Muscle layer of colon (tissue), 2 donors: Measurements from ENCODE around the gene KIAA0232.

Source experiments
- H3K27ac ChIP-seq: one replicate; pipeline ENCODE4 v1.7.0; 2013; ENCODE audit warnings: low read depth, mild to moderate bottlenecking, low read length, moderate library complexity
- H3K27me3 ChIP-seq, 2 donors: one replicate each; pipeline ENCODE4 v1.7.0; 2013; ENCODE audit warnings: low read length in 2 of 2, mild to moderate bottlenecking in 2 of 2; ENCODE audit not compliant: insufficient read depth in 2 of 2, control insufficient read depth in 1 of 2
- H3K36me3 ChIP-seq: one replicate; pipeline ENCODE4 v1.7.0; 2013; ENCODE audit warnings: mild to moderate bottlenecking, low read length; ENCODE audit not compliant: insufficient read depth
- H3K4me1 ChIP-seq: one replicate; pipeline ENCODE4 v1.7.0; 2013; ENCODE audit warnings: mild to moderate bottlenecking, low read length; ENCODE audit not compliant: insufficient read depth
- H3K4me3 ChIP-seq, 2 donors: one replicate each; pipeline ENCODE4 v1.7.0; 2013; ENCODE audit warnings: low read length in 2 of 2, low read depth in 1 of 2, mild to moderate bottlenecking in 1 of 2, moderate library complexity in 1 of 2
- H3K9ac ChIP-seq: one replicate; pipeline ENCODE4 v1.7.0; 2013; ENCODE audit warnings: low read length
- H3K9me3 ChIP-seq: one replicate; pipeline ENCODE4 v1.7.0; 2013; ENCODE audit warnings: mild to moderate bottlenecking, low read length
- donor health status: abdominal sarcoma.
- donor health status: Adenocarcinoma of cecum.

KIAA0232 gene

DNA sequence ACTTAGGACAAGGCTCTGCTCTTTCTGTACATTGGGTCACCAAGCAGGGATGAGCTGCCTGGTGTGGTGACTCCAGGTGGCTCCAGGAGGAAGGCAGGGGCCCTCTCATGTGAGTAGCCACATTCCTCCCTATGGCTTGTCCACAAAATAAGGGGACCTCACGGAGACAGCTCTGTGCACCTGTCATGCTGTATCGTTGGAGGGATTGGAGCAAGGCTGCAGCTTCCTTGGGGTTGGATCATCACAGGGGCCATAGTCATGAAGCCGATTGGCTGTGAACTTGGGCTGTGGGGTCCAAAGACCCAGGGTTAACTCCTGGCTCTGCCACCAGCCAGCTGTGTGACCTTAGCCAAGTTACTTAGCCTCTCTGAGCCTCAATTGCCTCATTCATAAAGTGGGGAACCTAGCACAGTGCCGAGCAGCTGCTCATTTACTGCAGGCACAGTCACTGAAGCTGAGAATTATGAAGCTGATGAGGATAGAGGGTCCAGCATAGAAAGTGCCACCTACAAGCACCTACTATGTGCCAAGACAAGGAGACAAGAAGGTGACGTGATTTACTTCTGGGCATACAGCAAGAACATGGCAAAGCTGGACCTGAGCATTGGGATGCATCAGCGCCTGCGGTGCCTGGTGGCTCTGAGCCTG, 11.8 kb upstream of the KIAA0232 start:
- Histone ChIP-seq H3K27ac (no peak overlapping the region), H3K27me3 (no peaks in the 10 kb centered on the region), H3K9ac (no peak overlapping the region), H3K36me3 (no peaks in the 10 kb centered on the region), H3K9me3 (no peaks in the 10 kb centered on the region), H3K4me1 (no peaks in the 10 kb centered on the region), H3K4me3 (no peak overlapping the region)

DNA sequence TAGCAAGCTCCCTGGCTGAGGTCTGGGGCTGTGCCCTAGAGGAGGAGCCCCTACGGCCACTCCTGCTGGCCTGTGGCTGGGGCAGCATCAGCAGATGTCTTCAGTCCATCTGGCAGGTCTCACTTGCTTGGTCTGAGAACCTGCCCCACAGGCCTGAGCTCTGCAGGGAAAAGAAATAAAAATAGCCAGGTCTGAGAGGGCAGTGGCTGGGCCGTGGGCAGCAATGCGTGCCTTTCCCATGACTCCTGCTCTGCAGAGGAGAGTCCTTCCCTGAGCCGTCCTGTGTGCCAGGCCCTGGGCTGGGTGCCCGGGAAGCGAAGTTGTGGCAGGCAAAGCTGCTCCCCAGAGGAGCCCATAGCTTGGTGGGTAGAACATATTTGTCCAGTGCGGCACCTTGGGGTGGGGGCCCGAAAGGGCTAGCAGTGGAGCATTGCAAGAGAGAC, 11.3 kb upstream of the KIAA0232 start:
- no peak overlapping the region for H3K27ac ChIP-seq
- no peak overlapping the region for H3K4me3 ChIP-seq

DNA sequence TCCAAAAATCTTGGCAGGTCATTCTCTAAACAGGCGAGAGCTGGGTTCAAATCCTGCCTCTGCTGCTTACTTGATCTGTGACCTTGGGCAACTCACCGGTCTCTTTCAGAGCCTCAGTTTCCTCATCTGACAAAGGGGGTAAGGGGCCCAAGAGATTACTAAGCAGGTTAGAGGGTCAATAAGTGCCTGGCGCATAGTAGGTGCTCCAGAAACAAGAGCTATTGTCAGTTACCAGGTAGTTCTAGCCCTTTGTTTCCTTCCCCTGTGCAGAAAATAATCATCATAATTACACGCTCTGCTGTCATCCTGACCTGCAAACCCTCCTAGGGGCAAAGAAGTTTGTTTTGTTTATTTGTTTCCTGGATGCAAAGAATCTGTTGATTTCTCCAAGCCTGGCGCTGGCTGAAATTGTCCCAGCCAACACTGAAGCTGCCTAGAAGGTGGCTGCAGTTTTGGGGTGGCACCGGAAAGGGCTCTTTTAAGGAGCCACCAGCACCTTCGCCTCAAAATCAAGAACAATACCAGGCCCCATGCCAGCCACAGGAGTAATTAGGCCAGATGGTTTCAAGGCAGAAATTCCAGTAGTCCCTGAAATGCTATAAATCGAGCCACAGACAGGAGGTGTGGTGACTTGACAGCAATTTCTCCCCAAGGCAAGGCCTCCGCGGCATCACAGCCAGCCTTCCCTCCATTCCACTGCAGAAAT, 10.2 kb upstream of the KIAA0232 start:
- Histone ChIP-seq H3K4me3 (no peak overlapping the region), H3K9me3 (no peaks in the 10 kb centered on the region), H3K27me3 (no peaks in the 10 kb centered on the region), H3K9ac (no peak overlapping the region), H3K27ac (no peak overlapping the region), H3K36me3 (no peaks in the 10 kb centered on the region), H3K4me1 (no peaks in the 10 kb centered on the region)

More for the DNA sequence above, 11.3 kb upstream of the KIAA0232 start:
- H3K4me1 ChIP-seq, result no peaks in the 10 kb centered on the region
- no peaks in the 10 kb centered on the region for H3K36me3 ChIP-seq
- no peaks in the 10 kb centered on the region for H3K27me3 ChIP-seq
- no peaks in the 10 kb centered on the region for H3K9me3 ChIP-seq
- H3K9ac ChIP-seq, result no peak overlapping the region

DNA sequence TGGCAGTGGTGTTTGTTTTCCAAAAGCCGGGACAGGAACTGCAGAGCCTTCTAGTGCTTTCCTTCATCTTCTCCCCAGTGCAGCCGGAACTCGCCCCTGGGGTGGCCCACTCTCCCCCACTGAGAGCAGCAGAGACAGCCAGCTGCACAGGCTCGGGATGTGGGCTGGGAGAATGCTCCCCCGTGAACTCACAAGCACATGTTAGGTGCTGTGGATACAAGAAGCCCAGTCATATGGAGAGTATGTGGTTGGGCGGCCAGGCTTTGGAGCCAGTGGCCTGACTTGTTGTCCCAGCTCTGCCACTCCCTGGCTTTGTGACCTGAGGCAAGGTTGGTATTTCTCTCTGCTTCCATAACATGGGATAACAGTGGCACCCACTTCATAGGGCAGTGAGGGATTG, 9.4 kb upstream of the KIAA0232 start:
- no peak overlapping the region for H3K27ac ChIP-seq
- H3K27me3 ChIP-seq, result no peaks in the 10 kb centered on the region
- no peak overlapping the region for H3K9ac ChIP-seq
- H3K4me3 ChIP-seq, result no peak overlapping the region
- no peaks in the 10 kb centered on the region for H3K36me3 ChIP-seq
- no peaks in the 10 kb centered on the region for H3K9me3 ChIP-seq
- no peaks in the 10 kb centered on the region for H3K4me1 ChIP-seq

DNA sequence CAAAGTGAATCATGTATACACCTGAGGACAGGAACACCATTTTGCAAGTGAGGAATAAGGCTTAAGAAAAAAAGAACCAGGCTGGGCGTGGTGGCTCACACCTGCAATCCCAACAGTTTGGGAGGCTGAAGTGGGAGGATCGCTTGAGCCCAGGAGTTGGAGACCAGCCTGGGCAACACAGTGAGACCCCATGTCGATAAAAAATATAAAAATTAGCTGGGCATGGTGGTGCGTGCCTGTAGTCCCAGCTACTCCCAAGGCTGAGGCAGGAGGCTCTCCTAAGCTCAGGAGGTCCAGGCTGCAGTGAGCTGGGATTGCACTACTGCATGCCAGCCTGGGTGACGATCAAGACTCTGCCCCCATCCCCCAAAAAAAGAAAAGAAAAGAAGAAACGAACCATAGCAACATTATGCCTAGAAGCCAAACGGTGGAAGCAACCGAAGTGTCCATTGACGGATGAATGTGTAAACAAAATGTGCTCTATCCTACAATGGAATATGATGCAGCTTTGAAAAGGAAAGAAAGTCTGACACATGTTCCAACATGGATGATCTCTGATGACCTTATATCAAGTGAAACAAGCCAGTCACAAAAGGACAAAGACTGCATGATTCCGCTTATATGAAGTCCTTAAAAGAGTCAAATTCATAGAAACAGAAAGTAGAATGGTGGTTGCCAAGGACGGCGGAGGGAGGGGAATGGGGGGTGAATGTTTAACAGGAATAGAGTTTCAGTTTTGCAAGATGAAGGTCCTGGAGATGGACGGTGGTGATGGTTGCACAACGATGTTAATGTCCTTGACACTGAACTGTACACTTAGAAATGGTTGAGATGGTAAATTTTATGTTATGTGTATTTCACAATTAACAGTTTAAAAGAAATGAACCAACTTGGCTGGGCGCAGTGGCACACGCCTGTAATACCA, 8.6 kb upstream of the KIAA0232 start:
- Histone ChIP-seq H3K4me1 (no peaks in the 10 kb centered on the region), H3K4me3 (no peak overlapping the region), H3K36me3 (no peaks in the 10 kb centered on the region), H3K9ac (no peak overlapping the region), H3K9me3 (no peaks in the 10 kb centered on the region), H3K27me3 (no peaks in the 10 kb centered on the region), H3K27ac (no peak overlapping the region)

DNA sequence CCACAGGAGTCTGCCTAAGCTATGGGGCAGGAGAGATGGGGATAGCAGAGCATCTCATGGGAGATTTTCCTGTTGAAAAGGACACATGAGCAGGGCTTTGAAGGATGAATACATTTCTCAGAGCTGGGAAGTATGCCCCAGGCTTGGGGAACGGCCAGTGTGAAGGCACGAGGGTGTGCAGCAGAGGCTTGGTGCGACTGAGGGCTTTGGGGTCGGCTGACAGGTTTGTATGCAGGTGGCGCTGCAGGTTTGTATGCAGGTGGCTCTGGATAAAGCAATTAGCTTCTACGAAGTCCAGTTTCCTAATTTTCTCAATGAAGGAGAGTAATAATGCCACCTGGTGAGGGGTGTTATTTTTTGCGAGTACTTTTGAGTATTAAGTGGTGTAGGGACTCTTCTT, 6.8 kb upstream of the KIAA0232 start:
- no peak overlapping the region for H3K27ac ChIP-seq
- no peaks in the 10 kb centered on the region for H3K4me1 ChIP-seq
- no peak overlapping the region for H3K9ac ChIP-seq
- no peaks in the 10 kb centered on the region for H3K36me3 ChIP-seq
- no peak overlapping the region for H3K4me3 ChIP-seq
- H3K9me3 ChIP-seq, result no peaks in the 10 kb centered on the region
- H3K27me3 ChIP-seq, result no peaks in the 10 kb centered on the region

DNA sequence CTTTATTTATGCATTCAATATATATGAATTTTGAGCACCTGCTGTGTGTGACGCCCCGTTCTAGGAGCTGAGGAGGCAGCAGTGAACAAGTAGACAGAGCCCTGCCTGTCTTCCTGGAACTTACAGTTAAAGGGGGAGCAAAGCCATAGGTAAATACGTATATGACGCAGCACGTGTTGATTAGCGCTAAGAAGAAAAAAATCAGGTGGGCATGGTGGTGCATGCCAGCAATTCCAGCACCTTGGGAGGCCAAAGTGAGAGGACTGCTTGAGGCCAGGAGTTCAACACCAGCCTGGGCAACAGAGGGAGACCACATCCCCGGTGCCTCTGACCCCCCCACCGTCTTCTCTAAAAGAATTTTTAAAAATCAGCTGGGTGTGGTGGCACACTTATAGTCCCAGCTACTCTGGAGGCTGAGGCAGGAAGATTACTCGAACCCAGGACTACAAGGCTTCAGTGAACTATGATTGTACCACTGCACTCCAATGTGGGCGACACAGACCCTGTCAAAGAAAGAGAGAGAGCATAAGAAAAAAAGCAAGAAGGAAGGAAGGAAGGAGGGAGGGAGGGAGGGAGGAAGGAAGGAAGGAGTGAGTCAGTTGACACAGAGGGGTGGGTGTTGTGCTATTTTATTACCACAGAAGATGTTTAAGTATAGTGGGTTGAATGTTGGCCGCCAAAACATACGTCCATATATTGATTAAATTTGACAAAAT, 5.4 kb upstream of the KIAA0232 start:
- Histone ChIP-seq H3K4me3 (no peak overlapping the region), H3K4me1 (no peaks in the 10 kb centered on the region), H3K27ac (no peak overlapping the region), H3K36me3 (no peaks in the 10 kb centered on the region), H3K9ac (no peak overlapping the region), H3K27me3 (no peaks in the 10 kb centered on the region), H3K9me3 (no peaks in the 10 kb centered on the region)

DNA sequence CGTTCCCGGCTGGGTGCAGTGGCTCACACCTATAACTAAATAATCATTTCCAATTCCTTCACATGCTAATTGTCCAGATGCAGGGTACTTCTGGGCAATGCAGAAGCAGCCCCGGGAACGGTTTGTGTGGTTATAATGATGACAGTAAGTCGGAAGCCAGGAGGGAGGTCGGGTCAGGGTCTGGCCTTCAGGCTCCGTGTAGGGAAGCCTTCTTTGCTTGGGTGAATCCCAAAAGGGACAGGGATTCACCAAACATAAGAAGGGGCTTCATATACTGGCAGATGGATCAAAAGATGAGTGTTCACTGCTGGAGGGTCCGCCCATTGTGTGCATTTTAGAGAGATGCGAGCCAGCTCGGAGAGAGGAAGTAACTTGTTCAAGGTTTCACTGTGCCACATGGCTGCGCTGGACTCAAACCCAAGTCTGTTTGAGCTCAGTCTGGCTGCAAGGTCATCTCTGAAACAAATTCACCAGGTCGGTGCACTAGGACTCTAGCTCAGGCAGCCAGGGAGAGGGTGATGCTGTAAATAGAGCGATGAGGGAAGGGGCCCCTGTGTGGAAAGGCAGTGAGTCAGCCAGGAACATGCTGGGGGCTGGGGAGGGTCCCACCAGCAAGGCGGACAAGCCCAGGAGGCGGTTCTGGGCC, 4.8 kb upstream of the KIAA0232 start:
- H3K27me3 ChIP-seq, result no peaks in the 10 kb centered on the region

DNA sequence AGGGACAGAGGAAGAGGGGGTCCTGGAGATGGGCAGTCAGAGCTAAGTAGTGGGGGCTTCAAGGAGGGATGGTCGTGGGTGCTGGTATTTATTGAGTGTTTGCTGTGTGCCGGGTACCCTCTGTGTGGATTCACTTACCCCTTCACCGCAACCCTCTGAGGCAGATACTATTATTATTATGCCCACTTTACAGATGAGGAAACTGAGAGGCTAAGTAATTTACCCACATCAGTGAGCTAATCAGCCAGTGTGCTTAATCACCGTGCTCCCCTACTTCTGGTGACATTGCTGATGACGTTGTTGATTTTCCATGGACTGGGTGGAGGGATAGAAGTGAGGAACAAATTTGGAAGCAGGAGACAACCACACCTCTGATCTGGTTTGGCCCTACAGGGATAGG, 4.1 kb upstream of the KIAA0232 start:
- Histone ChIP-seq H3K9me3 (no peaks in the 10 kb centered on the region), H3K27ac (no peak overlapping the region), H3K27me3 (no peaks in the 10 kb centered on the region), H3K36me3 (no peaks in the 10 kb centered on the region), H3K4me3 (no peak overlapping the region), H3K9ac (no peak overlapping the region), H3K4me1 (no peaks in the 10 kb centered on the region)

More for the DNA sequence above, 4.8 kb upstream of the KIAA0232 start:
- Histone ChIP-seq H3K9ac (no peak overlapping the region), H3K4me3 (no peak overlapping the region), H3K36me3 (no peaks in the 10 kb centered on the region), H3K4me1 (no peaks in the 10 kb centered on the region), H3K27ac (no peak overlapping the region), H3K9me3 (no peaks in the 10 kb centered on the region)

DNA sequence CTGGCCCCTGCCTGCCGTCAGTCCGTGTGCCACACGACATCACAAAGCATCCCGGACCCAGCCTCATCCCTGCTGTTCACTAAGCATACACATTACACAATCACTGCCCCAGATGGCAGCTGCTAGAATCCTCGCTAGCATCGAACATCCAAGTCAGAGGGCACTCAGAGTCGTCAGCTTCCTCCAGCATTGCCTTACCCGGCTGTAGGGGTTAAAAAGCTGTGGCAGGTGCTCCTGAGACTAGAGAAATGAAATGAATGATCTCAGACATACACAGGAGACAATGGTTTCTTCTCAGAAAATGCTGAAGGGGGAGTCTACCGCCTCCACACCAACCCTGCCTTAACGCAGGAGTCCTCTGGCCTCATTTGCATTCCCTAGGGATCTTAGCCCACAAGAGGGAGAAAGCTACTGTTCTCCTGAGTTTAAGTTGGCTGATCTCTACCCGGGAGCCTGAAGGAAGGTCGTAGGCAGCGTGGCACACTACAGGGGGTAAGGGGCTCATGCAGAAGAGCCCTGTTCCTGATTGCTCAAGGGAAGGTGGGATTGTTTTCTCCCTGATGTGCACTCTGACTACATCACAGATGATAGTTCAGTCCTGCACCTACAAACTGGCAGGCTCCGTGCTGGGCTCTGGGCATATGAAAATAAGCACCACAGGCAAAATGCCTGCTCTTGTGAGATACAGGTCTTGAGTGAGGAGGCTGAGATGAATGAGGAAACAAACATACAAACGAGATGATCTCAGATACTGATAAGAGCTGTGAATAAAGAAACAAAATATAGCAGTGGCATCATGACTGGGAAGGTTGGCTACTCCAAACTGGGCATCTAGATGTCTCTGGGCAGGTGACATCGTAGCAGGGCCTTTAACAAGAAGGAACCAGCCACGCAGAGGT, 2.6 kb upstream of the KIAA0232 start:
- Histone ChIP-seq H3K4me3 (no peak overlapping the region), H3K4me1 (peaks cover 11% of the 10 kb centered on the region), H3K36me3 (no peaks in the 10 kb centered on the region), H3K9me3 (no peaks in the 10 kb centered on the region), H3K27me3 (no peaks in the 10 kb centered on the region), H3K27ac (no peak overlapping the region), H3K9ac (no peak overlapping the region)
